IPS DF 4.7 (cell line): Measurements from ENCODE around the gene ZNF101.

Experiments used
- DNase-seq: peaks from one replicate; pipeline ENCODE4 v3.0.0-alpha.2; 2013; ENCODE audit warnings: low spot score; ENCODE audit errors: extremely low read depth

Gene ZNF101

DNA sequence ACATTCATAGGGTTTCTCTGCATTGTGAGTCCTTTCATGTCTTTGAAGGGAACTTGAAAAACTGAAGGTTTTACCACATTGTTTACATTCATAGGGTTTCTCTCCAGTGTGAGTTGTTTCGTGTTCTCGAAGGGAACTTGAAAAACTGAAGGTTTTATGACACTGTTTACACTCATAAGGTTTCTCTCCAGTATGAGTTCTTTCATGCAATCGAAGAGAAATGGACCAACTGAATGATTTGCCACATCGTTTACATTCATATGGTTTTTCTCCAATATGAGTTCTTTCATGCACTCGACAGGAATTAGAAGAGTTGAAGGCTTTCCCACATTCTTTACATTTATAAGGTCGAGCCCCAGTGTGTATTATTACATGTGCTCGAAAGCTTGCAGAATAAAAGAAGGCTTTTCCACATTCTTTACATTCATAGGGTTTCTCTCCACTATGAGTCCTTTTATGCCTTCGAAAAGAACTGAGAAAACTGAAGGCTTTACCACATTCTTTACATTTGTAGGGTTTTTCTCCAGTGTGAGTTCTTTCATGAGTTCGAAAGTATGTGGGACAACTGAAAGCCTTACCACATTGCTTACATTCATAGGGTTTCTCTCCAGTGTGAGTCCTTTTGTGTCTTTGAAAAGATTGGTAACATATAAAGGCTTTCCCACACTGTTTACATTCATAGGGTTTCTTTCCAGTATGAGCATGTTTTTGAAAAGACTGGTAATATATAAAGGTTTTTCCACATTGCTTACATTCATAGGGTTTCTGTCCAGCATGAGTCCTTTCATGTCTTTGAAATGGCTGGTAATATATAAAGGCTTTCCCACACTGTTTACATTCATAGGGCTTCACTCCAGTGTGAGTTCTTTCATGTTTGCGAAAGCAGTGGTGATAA lies 43.5 kb downstream of the ZNF101 start:
- DNase-seq: no peak

DNA sequence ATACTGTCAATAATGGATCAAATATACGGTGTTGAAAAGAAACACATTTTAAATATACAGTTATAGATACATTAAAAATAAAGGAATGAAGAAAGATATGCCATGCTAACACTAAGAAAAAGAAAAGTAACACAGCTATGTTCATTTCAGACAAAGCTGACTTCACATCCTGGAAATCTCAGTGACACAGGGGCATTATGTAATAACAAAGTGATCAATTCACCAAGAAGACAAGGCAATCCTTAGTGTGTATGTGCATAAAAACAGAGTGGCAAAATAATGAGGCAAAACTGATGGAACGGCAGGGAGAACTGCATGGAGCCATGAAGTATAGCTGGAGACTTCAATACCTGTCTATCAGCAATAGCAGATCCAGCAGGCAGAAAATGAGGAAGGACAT lies 51.2 kb downstream of the ZNF101 start:
- no peak for DNase-seq

DNA sequence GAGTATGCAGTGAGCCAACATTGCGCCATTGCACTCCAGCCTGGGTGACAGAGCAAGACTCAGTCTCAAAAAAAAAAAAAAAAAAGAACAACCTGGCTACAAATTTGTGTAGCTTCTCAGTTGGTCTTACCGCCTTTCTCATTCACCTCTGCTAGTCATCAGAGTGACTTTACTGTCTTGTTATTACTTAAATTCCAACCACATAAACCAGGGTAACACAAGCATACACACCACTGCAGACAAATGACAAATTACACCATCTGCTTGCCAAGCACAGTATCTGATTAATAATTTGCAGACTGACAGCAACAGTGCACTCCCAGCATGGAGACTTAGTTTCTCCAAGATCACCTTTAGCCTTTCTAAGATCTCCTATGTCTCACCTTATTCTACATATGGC lies 53.3 kb downstream of the ZNF101 start:
- no peak for DNase-seq

DNA sequence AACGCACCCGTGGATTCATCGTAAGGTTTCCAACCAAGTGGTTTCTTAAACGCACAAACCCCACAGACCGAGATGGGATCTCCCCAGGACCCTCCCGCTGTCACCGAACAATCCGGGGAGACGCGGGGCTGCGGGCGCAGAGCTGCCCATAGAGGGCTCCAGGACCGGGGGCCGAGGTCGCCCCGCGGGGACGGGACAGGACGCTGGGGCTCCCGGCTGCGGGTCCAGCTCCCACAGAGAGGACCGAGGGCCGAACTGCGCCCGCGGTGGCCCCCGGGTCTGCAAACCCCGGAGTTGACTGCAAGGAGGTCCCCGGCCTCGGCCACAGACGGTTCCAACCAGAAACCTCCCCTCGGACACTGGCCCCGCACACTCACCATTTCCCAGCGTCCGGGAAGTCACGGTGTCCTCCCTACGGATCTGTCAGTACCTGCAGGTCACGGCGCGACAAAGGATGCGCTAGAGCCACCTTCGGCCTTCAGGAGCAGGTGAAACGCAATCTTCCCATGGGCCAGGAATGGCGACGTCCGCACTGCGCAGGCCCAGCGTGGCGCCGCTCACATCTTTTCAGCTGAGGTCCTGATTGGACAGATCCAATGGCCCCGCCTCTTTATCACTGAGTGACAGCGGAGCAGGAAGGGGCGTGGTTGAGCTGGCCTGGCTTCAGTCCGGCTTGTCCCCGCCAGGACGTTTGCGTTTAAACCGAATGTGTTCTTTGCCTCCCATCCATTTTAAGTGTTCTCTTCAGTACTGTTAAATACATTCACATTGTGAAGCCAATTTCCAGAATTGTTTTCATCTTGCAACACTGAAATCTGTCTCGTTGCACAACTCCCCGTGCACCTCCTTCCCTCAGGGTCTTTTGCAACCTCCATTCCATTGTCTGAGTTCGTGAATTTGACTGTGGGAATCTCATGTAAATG lies 64.2 kb downstream of the ZNF101 start, which contains the start of gene ZNF14:
TSS of gene ZNF14 (minus strand) at position 534 of the 923 bp plus-strand sequence. CDS start at position 380, 154 bp downstream.
- DNase-seq: peak; percentile 71
